Umbilical cord (tissue), 2 donors: Measurements from ENCODE around the gene ADORA2A. TPM values are rescaled to one million over a fixed set of nuclear protein-coding genes. Genes with fewer than 3 reads are reported as not detected.

ENCODE experiments used
- DNase-seq: peaks from one replicate; pipeline ENCODE4 v3.0.0-alpha.2; 2015; ENCODE audit warnings: low spot score
- total RNA-seq: library from RNA; depleted of rRNA; stranded (reverse); fragments of >200 nt; gene quantifications from one replicate; pipeline ENCODE4 v1.2.3, GENCODE V29; 2014; ENCODE audit warnings: low replicate concordance; ENCODE audit not compliant: insufficient read depth

The ADORA2A gene
- total RNA-seq, 1 donor from 2014 or later: 0.48 TPM

GRCh38 chr22:24450610-24451009 lies 23.2 kb downstream of the ADORA2A start:
- DNase-seq: no peak

DNA sequence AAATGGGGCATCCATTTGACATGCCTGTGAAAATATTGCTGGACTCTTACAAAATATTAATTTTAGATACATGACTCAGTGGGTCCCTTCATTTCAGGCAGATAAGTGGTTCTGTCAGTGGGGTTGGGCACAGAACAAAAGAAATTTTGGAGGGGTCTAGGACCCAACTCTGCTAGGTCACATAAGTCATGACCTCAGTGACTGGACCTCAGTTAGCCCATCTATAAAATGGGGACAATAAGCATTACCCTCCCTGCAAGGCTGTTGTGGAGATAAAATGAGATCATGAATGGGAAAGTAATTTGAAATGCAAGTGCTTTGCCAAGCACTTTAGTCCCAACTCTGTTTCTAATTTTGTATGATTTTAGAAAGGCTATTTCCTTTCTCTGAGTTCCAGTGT lies 23.8 kb downstream of the ADORA2A start:
- no peak for DNase-seq

DNA sequence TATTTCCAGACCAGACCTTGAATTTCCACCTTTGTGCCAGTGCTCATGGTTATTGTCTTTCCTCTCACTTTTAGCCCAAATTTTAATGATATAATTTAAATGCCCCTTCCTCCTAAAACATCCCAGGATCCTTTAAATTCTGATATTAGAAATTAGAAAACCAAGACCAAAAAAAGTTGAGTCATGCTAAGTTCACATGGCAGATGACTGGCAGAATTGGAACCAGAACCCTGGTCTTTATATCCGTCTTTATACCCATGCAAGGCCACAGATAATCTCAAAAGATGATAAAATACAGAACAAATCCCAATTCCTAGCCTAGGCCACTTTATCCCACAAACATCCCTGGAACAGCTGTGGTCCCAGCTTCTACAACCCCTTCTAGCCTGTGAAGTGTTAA lies 26.5 kb downstream of the ADORA2A start:
- DNase-seq: no peak

- DNase-seq: no peak
These were observed 27.6 kb downstream of the ADORA2A start for GRCh38 chr22:24455039-24455438.

DNA sequence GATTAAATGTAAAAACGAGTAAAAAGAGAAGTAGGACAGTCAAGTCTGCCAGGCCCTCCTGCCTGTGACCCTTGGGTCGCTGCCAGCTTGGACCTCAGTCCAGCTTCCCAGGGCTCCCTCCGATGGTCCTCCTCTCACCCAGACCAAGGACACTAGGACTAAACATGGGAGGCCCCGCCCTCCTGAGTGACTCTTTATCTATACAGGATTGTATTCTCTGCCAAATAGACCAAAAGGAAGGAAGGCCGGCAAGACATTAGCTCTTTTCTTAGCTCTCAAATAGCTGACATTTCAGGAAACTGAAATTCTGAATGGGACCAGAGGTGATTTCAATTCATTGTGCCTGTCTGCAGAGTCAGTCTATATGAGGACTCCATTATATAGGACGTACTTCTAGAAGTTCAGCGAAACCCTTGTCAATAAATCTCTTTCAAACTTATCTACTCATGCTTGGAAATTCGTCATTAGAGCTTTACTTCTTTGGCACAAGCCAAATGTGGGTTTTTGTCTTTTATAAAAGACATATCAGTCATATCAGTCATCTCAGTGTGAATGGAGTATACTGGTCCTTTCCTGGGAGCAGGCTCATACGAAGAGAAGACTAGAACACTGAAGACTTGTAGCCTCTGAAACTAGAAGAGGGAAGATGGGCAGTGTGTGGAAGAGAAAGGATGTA lies 28.5 kb downstream of the ADORA2A start:
- peak; percentile 41 for DNase-seq

GRCh38 chr22:24457894-24458420 lies 30.6 kb downstream of the ADORA2A start:
- DNase-seq: no peak

GRCh38 chr22:24459911-24460310 lies 32.5 kb downstream of the ADORA2A start:
- no peak for DNase-seq

DNA sequence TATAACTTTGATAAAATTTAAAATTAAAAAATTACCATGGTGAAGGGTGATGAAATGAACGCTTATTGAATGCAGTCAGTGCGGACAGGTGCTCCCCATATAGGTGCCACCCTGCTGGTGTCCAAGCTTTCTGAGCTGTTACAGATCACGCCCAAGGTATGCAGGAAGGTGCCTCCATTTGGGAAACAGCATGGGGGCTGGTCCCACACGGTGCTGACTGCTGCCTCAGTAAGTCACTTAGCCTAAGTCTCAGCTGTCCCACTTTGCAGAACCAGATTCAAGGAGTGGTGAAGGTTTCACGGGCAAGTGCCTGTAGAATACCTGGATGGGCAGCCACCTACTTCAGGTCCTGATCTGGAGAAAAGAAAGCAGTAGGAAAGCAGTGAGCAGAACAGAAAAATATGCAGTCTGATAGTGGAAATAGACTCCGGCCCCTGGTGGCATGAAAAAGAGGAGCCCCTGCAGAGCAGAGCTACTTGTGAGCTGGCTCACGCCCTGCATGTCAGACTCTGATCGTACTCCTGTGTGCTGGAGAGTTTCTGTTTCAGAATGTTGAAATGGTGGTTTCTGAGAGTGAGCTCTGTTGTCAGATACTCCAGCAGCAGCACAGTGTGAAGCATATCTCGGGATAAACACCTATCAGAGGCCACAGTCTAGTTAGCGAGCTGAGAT lies 33.2 kb downstream of the ADORA2A start:
- DNase-seq: peak; percentile 41

GRCh38 chr22:24463071-24463760 lies 35.8 kb downstream of the ADORA2A start:
- no peak for DNase-seq

DNA sequence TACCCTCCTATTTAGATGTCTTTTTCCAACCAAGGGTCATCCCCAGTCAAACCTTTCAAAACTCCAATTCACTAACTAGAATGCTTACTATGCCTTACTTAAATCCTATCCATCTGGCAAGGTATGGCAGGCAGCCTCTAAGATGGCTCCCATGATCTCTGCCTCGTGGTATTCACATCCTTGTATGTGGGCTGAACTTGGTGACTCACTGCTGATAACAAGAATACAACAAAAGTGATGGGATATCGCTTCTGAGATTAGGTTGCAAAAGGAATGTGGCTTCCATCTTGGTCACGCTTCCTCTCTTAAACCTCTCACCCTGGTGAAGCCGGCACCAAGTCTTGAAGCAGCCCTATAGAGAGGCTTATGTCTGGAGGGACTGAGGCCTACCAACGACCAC lies 38.2 kb downstream of the ADORA2A start:
- peak; percentile 60 for DNase-seq

GRCh38 chr22:24465975-24466374 lies 38.6 kb downstream of the ADORA2A start:
- no peak for DNase-seq

GRCh38 chr22:24466716-24467328 lies 39.4 kb downstream of the ADORA2A start:
- DNase-seq: peak; percentile 71

GRCh38 chr22:24467340-24467739 lies 39.9 kb downstream of the ADORA2A start:
- DNase-seq: no peak

DNA sequence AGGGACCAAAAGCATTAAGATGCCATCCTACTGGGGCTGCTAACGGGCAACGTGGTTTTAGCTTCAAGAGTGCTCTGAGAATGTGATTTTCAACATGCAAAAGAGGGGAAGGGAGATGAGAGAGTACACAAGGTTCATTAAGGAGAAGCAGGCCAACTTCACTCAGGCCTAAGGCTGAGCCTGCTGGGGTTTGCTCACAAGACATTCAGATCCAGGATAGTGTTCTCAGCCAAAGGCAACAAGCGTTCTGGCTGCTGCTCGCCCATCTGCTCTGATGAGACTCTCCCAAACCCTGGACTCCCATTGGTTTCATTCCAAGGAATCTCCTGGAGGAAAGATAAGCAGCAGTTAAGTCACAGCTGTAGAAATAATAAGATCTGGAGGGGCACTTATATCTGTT lies 44.2 kb downstream of the ADORA2A start:
- peak; percentile 56 for DNase-seq

- DNase-seq: no peak
These were observed 45.9 kb downstream of the ADORA2A start for GRCh38 chr22:24473284-24473683.

DNA sequence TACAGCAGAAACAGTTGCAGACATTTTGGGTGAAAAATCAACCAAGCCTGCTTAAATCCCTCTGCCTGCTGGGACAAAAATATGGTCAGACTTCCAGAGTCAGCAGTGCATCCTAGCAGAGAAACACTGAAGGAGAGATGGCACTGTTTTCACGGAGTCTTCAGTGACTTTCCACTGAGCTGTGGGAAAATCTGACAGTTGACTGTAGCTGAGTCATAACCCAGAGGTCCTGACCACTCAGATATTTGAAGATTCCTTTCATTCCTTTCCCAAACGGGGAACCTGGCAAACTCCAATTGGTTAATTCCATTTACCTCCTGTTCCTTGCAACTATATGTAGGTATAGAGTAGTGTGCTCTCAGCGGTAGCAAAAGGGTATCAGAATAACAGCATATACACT lies 46.8 kb downstream of the ADORA2A start:
- DNase-seq: peak; percentile 75

GRCh38 chr22:24474649-24475255 lies 47.4 kb downstream of the ADORA2A start:
- DNase-seq: no peak

DNA sequence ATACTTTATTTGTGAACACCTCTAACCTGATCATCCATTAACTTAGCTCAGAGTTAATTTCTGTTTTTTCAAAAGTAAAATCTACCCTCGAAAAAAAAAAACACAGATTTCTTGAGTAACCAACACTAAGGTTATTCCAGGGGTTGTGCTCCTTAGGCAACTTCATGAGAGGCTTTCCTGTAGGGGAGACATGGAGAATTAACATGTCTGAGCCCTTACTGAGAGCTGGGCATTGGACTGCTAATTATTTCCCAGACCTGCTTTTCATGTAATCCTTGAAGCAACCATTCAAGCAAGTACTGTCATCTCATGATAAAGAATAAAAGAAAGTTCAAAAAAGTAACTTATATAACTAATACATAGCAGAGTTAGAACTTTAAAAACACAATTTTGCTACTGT lies 54.2 kb downstream of the ADORA2A start:
- DNase-seq: no peak

- DNase-seq: no peak
These were observed 55.2 kb downstream of the ADORA2A start for GRCh38 chr22:24482575-24482974.

DNA sequence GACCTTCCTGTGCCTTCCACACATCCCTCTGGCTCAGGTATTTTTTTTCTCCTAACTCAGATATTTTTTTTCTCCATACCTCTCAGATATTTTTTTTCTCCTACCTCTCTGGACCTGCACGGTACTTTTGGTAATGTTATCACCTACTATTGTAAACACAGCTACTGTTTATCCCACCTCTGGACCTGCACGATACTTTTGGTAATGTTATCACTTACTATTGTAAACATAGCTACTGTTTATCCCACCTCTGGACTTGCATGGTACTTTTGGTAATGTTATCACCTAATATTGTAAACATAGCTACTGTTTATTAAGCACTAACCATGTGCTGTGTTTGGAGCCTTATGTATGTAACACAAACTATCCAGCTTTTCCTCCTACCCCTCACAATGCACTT lies 55.6 kb downstream of the ADORA2A start:
- DNase-seq: no peak

GRCh38 chr22:24483976-24484545 lies 56.7 kb downstream of the ADORA2A start:
- no peak for DNase-seq
